Stimulated activated CD8-positive, alpha-beta memory T cell treated with anti-CD3 and anti-CD28 coated beads, Interleukin-7, amount 100 ng/mL, for 1 hour (primary cell): ENCODE results near the gene RPLP1.

Experiments
- DNase-seq, 2 donors: peaks; one replicate each; pipeline ENCODE4 v3.0.0-alpha.2; 2020; ENCODE audit warnings: low read depth in 2 of 2

The RPLP1 gene

DNA sequence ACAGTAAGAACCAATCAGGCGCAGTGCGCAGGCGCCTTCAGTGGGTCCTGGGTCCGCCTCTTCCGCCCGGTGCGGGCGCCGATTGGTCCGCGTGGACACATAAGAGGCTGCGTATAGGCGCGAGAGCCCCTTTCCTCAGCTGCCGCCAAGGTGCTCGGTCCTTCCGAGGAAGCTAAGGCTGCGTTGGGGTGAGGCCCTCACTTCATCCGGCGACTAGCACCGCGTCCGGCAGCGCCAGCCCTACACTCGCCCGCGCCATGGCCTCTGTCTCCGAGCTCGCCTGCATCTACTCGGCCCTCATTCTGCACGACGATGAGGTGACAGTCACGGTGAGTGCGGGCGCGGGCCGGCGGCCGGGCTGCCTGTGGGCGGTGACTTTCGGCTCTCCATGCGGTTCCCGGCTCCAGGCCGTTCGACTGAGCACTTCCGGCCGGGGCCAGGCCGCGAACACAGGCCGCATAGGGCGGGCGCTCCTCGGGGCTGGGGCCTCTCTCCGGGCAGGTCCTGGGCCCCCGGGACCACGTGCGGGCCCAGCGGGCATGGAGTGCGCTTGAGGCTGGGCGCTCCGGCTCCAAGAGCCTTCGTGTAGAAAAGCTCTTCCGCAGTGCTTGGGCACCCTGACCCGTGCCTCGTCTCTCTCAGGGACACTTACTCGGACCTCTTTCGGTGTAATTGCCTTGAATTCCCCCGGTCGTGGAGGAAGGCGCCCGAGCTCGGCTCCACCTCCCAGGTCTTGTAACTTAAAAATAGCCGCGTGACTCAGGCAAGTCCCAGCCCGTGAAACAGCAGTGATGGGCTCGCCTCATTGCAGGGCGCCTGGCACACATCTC, at the start of gene RPLP1:
TSS of gene RPLP1 (plus strand) at position 127 of the 830 bp plus-strand sequence. CDS start at position 258, 131 bp downstream.
- DNase-seq = peak; percentile 89

DNA sequence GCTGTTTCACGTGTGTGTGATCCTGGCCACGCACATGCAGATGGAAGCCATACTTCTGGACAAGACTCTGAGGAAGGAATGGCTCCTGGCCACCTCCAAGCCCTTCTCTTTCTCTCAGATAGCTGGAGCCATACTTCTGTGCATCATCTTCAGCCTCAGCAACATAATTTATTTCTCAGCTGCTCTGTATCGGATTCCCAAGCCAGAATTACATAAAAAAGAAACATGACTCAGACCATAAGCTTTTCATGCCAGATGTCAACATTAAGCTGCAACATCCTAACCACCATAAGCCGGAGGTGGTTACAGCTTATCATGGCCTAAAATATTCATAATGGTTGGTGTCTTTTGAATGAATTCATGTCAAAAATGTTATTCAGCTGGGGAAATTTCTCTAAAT, 49.0 kb upstream of the RPLP1 start:
- no peak for DNase-seq

GRCh38 chr15:69405110-69405509, 47.5 kb upstream of the RPLP1 start:
- no peak for DNase-seq

DNA sequence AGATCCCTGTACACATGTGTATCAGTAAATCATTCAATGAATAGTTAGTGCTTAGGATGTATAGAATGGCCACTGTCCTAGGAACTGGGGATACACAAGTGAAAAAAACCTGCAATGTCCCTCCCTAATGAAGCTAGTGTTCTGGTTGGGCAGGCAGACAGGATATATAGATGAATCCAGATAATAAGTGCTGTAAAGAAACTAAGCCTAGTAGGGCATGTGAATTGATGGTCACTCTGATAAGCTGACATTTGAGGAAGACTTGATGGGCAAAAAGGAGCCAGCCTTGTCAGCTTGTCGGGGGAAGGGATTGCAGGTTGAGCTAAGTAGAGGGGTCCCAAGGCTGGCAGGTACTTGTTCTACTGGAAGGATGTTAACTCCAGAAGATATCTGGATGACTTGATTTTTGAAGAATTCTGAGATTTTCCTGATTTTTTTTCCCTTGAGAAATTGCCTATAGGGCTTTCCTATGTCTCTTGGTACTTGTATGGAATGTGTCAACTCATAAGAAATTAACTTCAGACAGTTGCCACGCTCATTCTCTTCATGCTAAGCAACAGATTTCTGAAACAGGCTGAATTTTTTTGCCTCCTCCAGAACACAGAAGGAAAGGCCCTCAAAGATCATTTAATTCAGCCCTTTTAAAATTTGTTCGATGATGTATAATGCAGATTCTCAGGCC, 44.8 kb upstream of the RPLP1 start:
- no peak for DNase-seq

DNA sequence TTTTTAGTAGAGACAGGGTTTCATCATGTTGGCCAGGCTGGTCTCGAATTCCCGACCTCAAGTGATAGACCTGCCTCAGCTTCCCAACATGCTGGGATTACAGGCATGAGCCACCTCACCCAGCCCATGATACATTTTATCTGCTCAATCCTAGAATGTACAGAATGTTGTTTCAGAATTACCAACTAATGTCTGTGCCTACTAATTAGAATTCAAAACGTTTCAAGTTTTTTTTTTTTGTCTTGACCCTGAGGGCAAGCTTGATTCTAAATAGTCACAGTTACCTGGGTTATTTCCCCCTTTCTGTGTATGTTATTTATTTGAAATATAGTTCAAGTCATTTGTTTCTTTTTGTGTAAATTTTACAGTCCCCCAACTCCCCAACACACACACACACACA, 43.8 kb upstream of the RPLP1 start:
- DNase-seq = no peak

GRCh38 chr15:69410248-69410874, 42.3 kb upstream of the RPLP1 start:
- no peak for DNase-seq

- no peak for DNase-seq
Observed at GRCh38 chr15:69412274-69412673, 40.3 kb upstream of the RPLP1 start.

GRCh38 chr15:69412701-69413100, 39.9 kb upstream of the RPLP1 start:
- DNase-seq = no peak

- DNase-seq = peak; percentile 75 to 87
Observed at GRCh38 chr15:69413822-69414700, 38.6 kb upstream of the RPLP1 start, which contains the start of gene KIF23. Gene KIF23, plus strand, starts transcription at chr15:69414349. Its CDS starts 117 bp downstream, at chr15:69414466.

- DNase-seq = no peak
Observed at GRCh38 chr15:69414701-69415167, 37.9 kb upstream of the RPLP1 start.

- no peak for DNase-seq
Observed at GRCh38 chr15:69415381-69415780, 37.2 kb upstream of the RPLP1 start.

GRCh38 chr15:69417581-69417980, 35.0 kb upstream of the RPLP1 start:
- DNase-seq = no peak

- no peak for DNase-seq
Observed at GRCh38 chr15:69421498-69421897, 31.1 kb upstream of the RPLP1 start.

DNA sequence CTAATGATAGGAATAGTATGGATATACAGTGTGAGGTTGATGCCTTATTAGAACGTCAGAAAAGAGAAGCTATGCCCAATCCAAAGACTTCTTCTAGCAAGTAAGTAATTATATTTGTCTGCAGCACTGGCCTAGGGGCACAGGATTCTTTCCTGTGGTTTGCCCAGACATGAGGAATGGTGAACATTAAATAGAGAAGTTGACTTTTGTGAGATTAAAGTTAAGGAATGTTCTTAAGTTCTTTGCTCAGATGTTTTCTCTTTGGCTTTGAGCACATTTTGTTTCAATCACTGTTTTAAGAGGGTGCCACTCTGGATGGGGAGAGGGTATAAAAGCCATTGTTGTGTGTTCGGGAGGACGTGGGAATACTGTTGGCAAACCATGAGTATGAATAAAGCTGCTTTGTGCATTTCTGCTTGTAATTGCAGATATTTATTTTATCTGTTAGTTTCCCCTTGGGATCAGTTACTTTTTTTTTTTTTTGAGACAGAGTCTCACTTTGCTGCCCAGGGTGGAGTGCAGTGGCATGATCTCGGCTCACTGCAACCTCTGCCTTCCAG, 30.2 kb upstream of the RPLP1 start:
- no peak for DNase-seq

DNA sequence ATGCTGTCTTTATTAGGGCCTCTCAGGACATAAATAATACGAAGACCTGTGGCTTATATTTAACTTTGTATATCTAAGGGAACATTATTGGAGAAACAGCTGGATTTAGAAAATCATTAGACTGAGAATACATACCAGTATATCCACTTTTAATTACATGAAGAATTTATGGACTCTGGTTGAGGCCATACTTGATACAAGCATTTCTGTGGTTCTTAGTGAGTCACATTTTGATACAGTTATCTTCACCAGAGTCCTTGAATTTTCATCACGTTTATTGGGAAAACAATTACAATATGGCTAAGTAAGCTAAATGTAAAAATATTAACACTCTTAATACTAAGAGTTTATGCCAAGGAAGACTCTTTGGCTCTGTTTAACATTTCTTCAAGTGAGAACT, 28.6 kb upstream of the RPLP1 start:
- no peak for DNase-seq

DNA sequence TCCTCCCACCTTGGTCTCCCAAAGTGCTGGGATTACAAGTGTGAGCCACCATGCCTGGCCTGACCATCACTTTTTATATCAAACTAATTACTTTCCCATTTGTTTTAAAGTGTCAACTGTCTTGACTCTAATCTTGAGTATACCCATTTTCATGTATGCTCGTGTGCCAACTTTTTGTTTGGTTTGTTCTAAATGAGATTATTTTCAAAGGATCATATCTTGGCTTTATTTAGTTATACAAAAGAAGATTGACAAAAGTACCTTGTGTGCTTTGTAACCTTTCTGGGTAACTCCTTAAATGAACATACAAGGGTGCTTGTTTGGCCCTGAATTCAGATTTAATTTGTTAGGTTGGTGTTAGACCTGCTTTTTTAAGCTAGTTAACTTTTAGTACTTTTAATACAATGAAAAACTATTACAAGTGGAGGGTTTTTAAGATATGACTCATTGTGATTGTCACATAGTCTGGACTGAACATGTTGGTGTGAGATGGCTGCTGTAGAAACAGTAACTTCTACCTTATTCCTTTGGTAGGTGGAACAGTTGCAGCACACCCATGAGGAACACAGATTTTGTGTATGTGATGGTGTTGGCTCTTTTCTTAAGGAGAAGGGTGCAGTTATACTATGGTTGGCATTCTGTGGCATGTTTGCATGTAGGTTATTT, 27.7 kb upstream of the RPLP1 start:
- DNase-seq = no peak

- no peak for DNase-seq
Observed at GRCh38 chr15:69433831-69434230, 18.8 kb upstream of the RPLP1 start.

- DNase-seq = no peak
Observed at GRCh38 chr15:69434238-69434637, 18.4 kb upstream of the RPLP1 start.

DNA sequence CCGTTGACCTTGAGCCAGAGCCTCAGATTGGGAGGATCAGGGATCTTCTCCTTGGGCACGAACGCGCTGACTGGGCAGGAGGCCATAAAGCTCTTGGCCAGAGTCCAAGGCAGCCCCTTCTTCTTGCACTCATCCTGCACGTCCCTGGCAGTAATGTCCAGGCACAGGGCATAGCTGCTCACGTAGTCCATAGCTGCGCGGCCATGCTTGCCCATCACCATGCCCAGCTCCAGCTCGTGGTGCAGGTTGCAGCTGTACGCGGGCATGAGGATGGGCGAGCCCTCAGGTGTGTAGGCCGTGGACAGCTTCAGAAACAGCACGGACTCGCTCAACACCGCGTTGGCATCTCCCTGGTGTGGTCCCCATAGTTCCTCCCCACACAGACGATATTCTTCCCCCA, 17.9 kb upstream of the RPLP1 start:
- DNase-seq = no peak

DNA sequence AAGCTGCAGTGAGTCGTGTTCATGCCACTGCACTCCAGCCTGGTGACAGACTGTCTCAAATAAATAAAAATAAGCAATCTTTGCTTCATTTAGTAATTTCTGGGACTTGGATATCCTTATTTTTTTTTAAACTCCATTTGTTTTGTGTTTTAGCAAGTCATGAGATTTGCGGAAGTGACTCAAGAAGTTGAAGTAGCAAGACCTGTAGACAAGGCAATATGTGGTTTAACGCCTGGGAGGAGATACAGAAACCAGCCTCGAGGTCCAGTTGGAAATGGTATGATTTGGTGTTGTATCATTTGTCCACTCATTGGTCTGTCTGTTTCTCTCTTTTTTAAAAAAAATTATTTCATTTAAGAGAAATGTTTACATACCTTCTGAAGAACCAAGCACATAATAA, 16.6 kb upstream of the RPLP1 start:
- no peak for DNase-seq

GRCh38 chr15:69436951-69437350, 15.7 kb upstream of the RPLP1 start:
- no peak for DNase-seq
